NOMO-1 (cell line): ENCODE results near the gene KCNIP4.

Experiments
- DNase-seq, 2 experiments: peaks; one replicate each; lab custom pipeline; 2025; ENCODE audit not compliant: unreplicated experiment in 2 of 2; lab: John Stamatoyannopoulos, UW

KCNIP4 gene

GRCh38 chr4:21856301-21856700, 92.3 kb downstream of the KCNIP4 start:
- no peak for DNase-seq

GRCh38 chr4:21849077-21849476, 99.5 kb downstream of the KCNIP4 start:
- no peak for DNase-seq

GRCh38 chr4:21848021-21848420, 100.6 kb downstream of the KCNIP4 start:
- no peak for DNase-seq

- no peak for DNase-seq
Measured at GRCh38 chr4:21845663-21846062, 102.9 kb downstream of the KCNIP4 start.

GRCh38 chr4:21835712-21836111, 112.9 kb downstream of the KCNIP4 start:
- no peak for DNase-seq

GRCh38 chr4:21830272-21830671, 118.3 kb downstream of the KCNIP4 start:
- DNase-seq = no peak

GRCh38 chr4:21827575-21827974, 121.0 kb downstream of the KCNIP4 start:
- no peak for DNase-seq

GRCh38 chr4:21826071-21826470, 122.5 kb downstream of the KCNIP4 start:
- DNase-seq = no peak

GRCh38 chr4:21819086-21819485, 129.5 kb downstream of the KCNIP4 start:
- DNase-seq = no peak

GRCh38 chr4:21815651-21816377, 132.8 kb downstream of the KCNIP4 start:
- DNase-seq = no peak

- DNase-seq = no peak
Measured at GRCh38 chr4:21811565-21811964, 137.0 kb downstream of the KCNIP4 start.

- DNase-seq = no peak
Measured at GRCh38 chr4:21806991-21807390, 141.6 kb downstream of the KCNIP4 start.

- no peak for DNase-seq
Measured at GRCh38 chr4:21802406-21802805, 146.2 kb downstream of the KCNIP4 start.

GRCh38 chr4:21801661-21802385, 146.7 kb downstream of the KCNIP4 start:
- no peak for DNase-seq

- no peak for DNase-seq
Measured at GRCh38 chr4:21795091-21795490, 153.5 kb downstream of the KCNIP4 start.

- no peak for DNase-seq
Measured at GRCh38 chr4:21792736-21793135, 155.8 kb downstream of the KCNIP4 start.

- DNase-seq = peak in 1 of 2 experiments; percentile 16
Measured at GRCh38 chr4:21790438-21791029, 158.0 kb downstream of the KCNIP4 start.

- no peak for DNase-seq
Measured at GRCh38 chr4:21780148-21780547, 168.4 kb downstream of the KCNIP4 start.

- no peak for DNase-seq
Measured at GRCh38 chr4:21778702-21779101, 169.9 kb downstream of the KCNIP4 start.

- DNase-seq = no peak
Measured at GRCh38 chr4:21775703-21776102, 172.9 kb downstream of the KCNIP4 start.

GRCh38 chr4:21769404-21770147, 179.0 kb downstream of the KCNIP4 start:
- DNase-seq = no peak
